Sigmoid colon (tissue), 4 donors: ENCODE measurements around the gene ZNF684.

Experiments used
- CTCF ChIP-seq, 4 experiments: fragments of 450-650 bp in 3 of 4; fragments of 200-600 bp in 1 of 4; IDR thresholded peaks; one replicate each; pipeline ENCODE4 v1.5.1; 2016 to 2019; ENCODE audit warnings: antibody characterized with exemption in 4 of 4, mild to moderate bottlenecking in 3 of 4, moderate library complexity in 2 of 4
- EP300 ChIP-seq, 4 donors: sonication (generic); formaldehyde crosslinking; IDR thresholded peaks; one replicate each; pipeline ENCODE4 v1.6.1; 2017; ENCODE audit warnings: antibody characterized with exemption in 4 of 4

GRCh38 chr1:40592107-40592803, 60.8 kb downstream of the ZNF684 start:
- TF ChIP-seq EP300 (IDR thresholded peaks at IDR 0.05) (no peak), CTCF (IDR thresholded peaks at IDR 0.05) (peak in 2 of 4 experiments; percentile 10 to 14)
